ENCODE data around the gene VIPR2. TPM values are rescaled to one million over a fixed set of nuclear protein-coding genes. Genes with fewer than 3 reads are reported as not detected.

VIPR2 gene
- total and polyA plus RNA-seq, 2 of the 13 experiments (the other 11 are each of a cell fraction or from before 2014, with no cell fraction given) = not detected

- intact Hi-C loops (cut with micrococcal nuclease; ENCODE audit: unreplicated experiment) = no loop called here
- no peak overlapping the region for H3K4me2 ChIP-seq (ENCODE audit: low read depth, low read length)
- no peak overlapping the region for H2AFZ ChIP-seq (ENCODE audit: low read length)
- H3K36me3 ChIP-seq (replicated peaks in 1 of 2; ENCODE audit: control insufficient read depth in 1 of 2, insufficient read depth in 2 of 2, low read length in 2 of 2) = no peaks in the 10 kb centered on the region
- TF ChIP-seq ZNF496 (CRISPR knock-in tag; IDR thresholded peaks at IDR 0.05; ENCODE audit: insufficient replicate concordance) (no peak), IRF2 (CRISPR knock-in tag; IDR thresholded peaks at IDR 0.05) (no peak), KLF16 (CRISPR knock-in tag; IDR thresholded peaks at IDR 0.05) (no peak), AGO2 (optimal IDR thresholded peaks at IDR 0.05; ENCODE audit: low read depth, low read length) (no peak), ATF1 (CRISPR knock-in tag; IDR thresholded peaks at IDR 0.05) (no peak), PRMT3 (CRISPR knock-in tag; IDR thresholded peaks at IDR 0.05; ENCODE audit: borderline replicate concordance, low read depth) (no peak)
- no peaks in the 10 kb centered on the region for H3K9me3 ChIP-seq (ENCODE audit: low read length)
- peaks cover 7 to 90% of the 10 kb centered on the region in 2 experiments; a peak in 4 of 5 replicates for H3K27me3 ChIP-seq (ENCODE audit: control insufficient read depth in 1 of 2, insufficient read depth in 2 of 2, low read length in 2 of 2)
- in situ Hi-C loops (cut with HindIII; ENCODE audit: extremely low pct_ligation_motif_present, low pct_unique_long_range_greater_than_20kb) = no loop called here
- no TSS peak for BruUV-seq (replicated peaks)
- H3K9ac ChIP-seq (ENCODE audit: insufficient read depth, low read depth, low read length) = no peak overlapping the region
- H3K27ac ChIP-seq (ENCODE audit: extremely low read length, insufficient read depth, low read length) = no peak overlapping the region
- POLR2A ChIA-PET = no interaction called here
- no peak overlapping the region for H3K4me3 ChIP-seq (replicated peaks in 1 of 3; ENCODE audit: insufficient read depth in 1 of 3, low read depth in 2 of 3, low read length in 3 of 3)
- no peaks in the 10 kb centered on the region for H4K20me1 ChIP-seq (ENCODE audit: insufficient read depth, low read length)
- DNase-seq (ENCODE audit: low spot score) (no peak), ATAC-seq (no peak), FAIRE-seq (no peak)
- 38% methylated on average over 11 of the region's 21 CpGs for WGBS (ENCODE audit: low lambda C conversion rate)
- H3K79me2 ChIP-seq (ENCODE audit: insufficient read depth, low read length) = no peaks in the 10 kb centered on the region
- CTCF ChIA-PET (ENCODE audit: low intra/inter-chr PET ratio, low total read pairs) = no interaction called here
- H3K4me1 ChIP-seq (ENCODE audit: insufficient read depth, low read length) = no peaks in the 10 kb centered on the region; the same call in 1 of the 2 replicates
These were observed 109.0 kb downstream of the VIPR2 start for GRCh38 chr7:159035571-159036073.

GRCh38 chr7:159034988-159035387 lies 109.7 kb downstream of the VIPR2 start:
- ATAC-seq (no peak), FAIRE-seq (no peak), DNase-seq (ENCODE audit: low spot score) (no peak)
- no peak overlapping the region for H3K4me3 ChIP-seq (replicated peaks in 1 of 3; ENCODE audit: insufficient read depth in 1 of 3, low read depth in 2 of 3, low read length in 3 of 3)
- H3K36me3 ChIP-seq (replicated peaks in 1 of 2; ENCODE audit: control insufficient read depth in 1 of 2, insufficient read depth in 2 of 2, low read length in 2 of 2) = no peaks in the 10 kb centered on the region
- H3K4me1 ChIP-seq (ENCODE audit: insufficient read depth, low read length) = no peaks in the 10 kb centered on the region; the same call in 1 of the 2 replicates
- peaks cover 4 to 83% of the 10 kb centered on the region in 2 experiments; a peak in 3 of 5 replicates for H3K27me3 ChIP-seq (ENCODE audit: control insufficient read depth in 1 of 2, insufficient read depth in 2 of 2, low read length in 2 of 2)
- no peak overlapping the region for H3K4me2 ChIP-seq (ENCODE audit: low read depth, low read length)
- in situ Hi-C loops (cut with HindIII; ENCODE audit: extremely low pct_ligation_motif_present, low pct_unique_long_range_greater_than_20kb) = no loop called here
- ChIA-PET POLR2A (no interaction called here), CTCF (ENCODE audit: low intra/inter-chr PET ratio, low total read pairs) (no interaction called here)
- no TSS peak for BruUV-seq (replicated peaks)
- no peak overlapping the region for H3K27ac ChIP-seq (ENCODE audit: extremely low read length, insufficient read depth, low read length)
- no peaks in the 10 kb centered on the region for H3K9me3 ChIP-seq (ENCODE audit: low read length)
- no peaks in the 10 kb centered on the region for H4K20me1 ChIP-seq (ENCODE audit: insufficient read depth, low read length)
- no peaks in the 10 kb centered on the region for H3K79me2 ChIP-seq (ENCODE audit: insufficient read depth, low read length)
- no peak overlapping the region for H3K9ac ChIP-seq (ENCODE audit: insufficient read depth, low read depth, low read length)
- H2AFZ ChIP-seq (ENCODE audit: low read length) = no peak overlapping the region
- intact Hi-C loops (cut with micrococcal nuclease; ENCODE audit: unreplicated experiment) = no loop called here
- WGBS (ENCODE audit: low lambda C conversion rate) = 16% methylated on average over 6 of the region's 9 CpGs
- TF ChIP-seq ZBTB21 (CRISPR knock-in tag; IDR thresholded peaks at IDR 0.05) (no peak), RARG (CRISPR knock-in tag; IDR thresholded peaks at IDR 0.05; ENCODE audit: low read depth) (no peak), KDM6A (CRISPR knock-in tag; IDR thresholded peaks at IDR 0.05; ENCODE audit: low read depth) (no peak), ZFAT (CRISPR knock-in tag; conservative IDR thresholded peaks at IDR 0.05) (no peak), SIN3B (IDR thresholded peaks at IDR 0.05; ENCODE audit: low read length) (no peak), ZNF788 (CRISPR knock-in tag; IDR thresholded peaks at IDR 0.05; ENCODE audit: borderline replicate concordance) (no peak)
